Naive thymus-derived CD4-positive, alpha-beta T cell (primary cell): ENCODE data around the gene CTSZ. TPM values are rescaled to one million over a fixed set of nuclear protein-coding genes. Genes with fewer than 3 reads are reported as not detected.

Experiments
- ATAC-seq: fragments of 150-1000 bp; cut with Tn5 transposase; 2 replicates; pipeline ENCODE4 v1.10.0; 2021; ENCODE audit warnings: mild to moderate bottlenecking, moderate library complexity
- CTCF ChIA-PET: fragments of 350-600 bp; sonication (Branson Sonifier 250); formaldehyde crosslinking; loops from one replicate; lab custom pipeline; 2021; ENCODE audit warnings: antibody characterized with exemption; lab: Charles Lee
- POLR2A ChIA-PET: fragments of 350-600 bp; sonication (Branson Sonifier 250); formaldehyde crosslinking; loops from one replicate; lab custom pipeline; 2021; ENCODE audit warnings: antibody characterized with exemption, inconsistent platforms; lab: Charles Lee
- DNase-seq, 9 donors: peaks; one replicate each; pipeline versions ENCODE4 v3.0.0 to v3.0.0-alpha.2; 2020 to 2022; ENCODE audit warnings: mixed read lengths in 1 of 9
- H3K27ac ChIP-seq: one replicate; pipeline ENCODE4 v1.7.0; 2013; ENCODE audit warnings: mild to moderate bottlenecking, low read depth, low read length, moderate library complexity
- H3K27me3 ChIP-seq, 2 donors: one replicate each; pipeline ENCODE4 v1.7.0; 2013; ENCODE audit warnings: low read length in 2 of 2, mild to moderate bottlenecking in 2 of 2, moderate library complexity in 2 of 2; ENCODE audit not compliant: control insufficient read depth in 2 of 2, insufficient read depth in 2 of 2
- H3K36me3 ChIP-seq, 3 experiments: 1 replicate in 2 of 3; 2 replicates in 1 of 3; pipeline ENCODE4 v1.7.0; 2013; ENCODE audit warnings: low read length in 3 of 3, mild to moderate bottlenecking in 3 of 3, moderate library complexity in 1 of 3; ENCODE audit not compliant: insufficient read depth in 3 of 3, control insufficient read depth in 2 of 3
- H3K4me1 ChIP-seq, 2 donors: one replicate each; pipeline ENCODE4 v1.7.0; 2013; ENCODE audit warnings: low read length in 2 of 2, mild to moderate bottlenecking in 2 of 2, moderate library complexity in 1 of 2; ENCODE audit not compliant: control insufficient read depth in 2 of 2, insufficient read depth in 2 of 2
- H3K4me3 ChIP-seq: 2 replicates; pipeline ENCODE4 v1.7.0; 2013; ENCODE audit warnings: mild to moderate bottlenecking, low read length
- H3K9me3 ChIP-seq, 3 experiments: 1 replicate in 2 of 3; 2 replicates in 1 of 3; pipeline ENCODE4 v1.7.0; 2013; ENCODE audit warnings: low read length in 3 of 3; ENCODE audit not compliant: control insufficient read depth in 2 of 3
- H3K27ac Mint-ChIP-seq, 9 donors: one replicate each; pipeline ENCODE4 v1.8.0; 2020 to 2022; ENCODE audit warnings: mixed read lengths in 9 of 9, mild to moderate bottlenecking in 8 of 9, moderate library complexity in 5 of 9, inconsistent platforms in 2 of 9
- H3K27me3 Mint-ChIP-seq, 5 donors: one replicate each; pipeline ENCODE4 v1.8.0; 2021 to 2022; ENCODE audit warnings: mixed read lengths in 5 of 5, mild to moderate bottlenecking in 1 of 5
- H3K36me3 Mint-ChIP-seq, 5 donors: one replicate each; pipeline ENCODE4 v1.8.0; 2020 to 2022; ENCODE audit warnings: mixed read lengths in 5 of 5, mild to moderate bottlenecking in 3 of 5, inconsistent platforms in 1 of 5
- H3K4me1 Mint-ChIP-seq, 7 donors: one replicate each; pipeline ENCODE4 v1.8.0; 2020 to 2022; ENCODE audit warnings: mixed read lengths in 7 of 7, mild to moderate bottlenecking in 3 of 7, inconsistent platforms in 1 of 7
- H3K4me3 Mint-ChIP-seq, 10 donors: one replicate each; pipeline ENCODE4 v1.8.0; 2020 to 2022; ENCODE audit warnings: mild to moderate bottlenecking in 10 of 10, mixed read lengths in 10 of 10, moderate library complexity in 6 of 10, inconsistent platforms in 2 of 10
- H3K9me3 Mint-ChIP-seq, 11 donors: one replicate each; pipeline ENCODE4 v1.8.0; 2020 to 2022; ENCODE audit warnings: mixed read lengths in 11 of 11, mild to moderate bottlenecking in 4 of 11, inconsistent platforms in 1 of 11, moderate library complexity in 1 of 11
- intact Hi-C, 2 donors: fragments of 100-400 bp; cut with micrococcal nuclease; formaldehyde crosslinking; loops; one replicate each; pipeline ENCODE4 v1.15.1; 2023
- polyA plus RNA-seq, 2 donors: library from polyadenylated mRNA; unstranded; fragments of 300-500 nt; fragmentation: Illumina TruSeq; gene quantifications; one replicate each; pipeline ENCODE4 v1.2.3, GENCODE V29; 2021
- total RNA-seq, 6 experiments: library from RNA in 5 of 6; stranded (reverse) in 5 of 6; gene quantifications; 1 replicate in 5 of 6; 2 replicates in 1 of 6; pipeline ENCODE4 v1.2.3 and lab custom pipeline; 2021 to 2026

The CTSZ gene
- total and polyA plus RNA-seq, 7 experiments from 2014 or later, result 1.0 to 165 (median 29.9) TPM

- H3K4me1 ChIP-seq, result peaks cover 44 to 46% of the 10 kb centered on the region in 2 donors
- DNase-seq (no peak), ATAC-seq (no peak)
- intact Hi-C loops, result loop anchor here (5.0 to 10.0 kb wide), 4 partner anchors 644 to 1636 kb away; partner anchors contain the start of genes RAB22A (in 1 of the 2), RBM38 (in 1 of the 2) and VAPB (in 1 of the 2)
- H3K36me3 Mint-ChIP-seq, result peaks cover 11 to 47% (median 37%) of the 10 kb centered on the region in 5 donors
- no peaks in the 10 kb centered on the region for H3K9me3 Mint-ChIP-seq
- H3K4me3 ChIP-seq, result peak overlapping the region; percentile 62
- CTCF ChIA-PET, result interaction anchor here (0.7 to 0.9 kb wide), 2 partner anchors 10 to 41 kb away, joined by 3 read pairs; no protein-coding TSS in a partner anchor
- H3K27me3 Mint-ChIP-seq, result no peaks in the 10 kb centered on the region
- peak overlapping the region; percentile 85 for H3K27ac ChIP-seq
- H3K4me1 Mint-ChIP-seq, result peaks cover 42 to 65% (median 58%) of the 10 kb centered on the region in 7 donors
- peaks cover 19 to 46% (median 26%) of the 10 kb centered on the region in 3 experiments for H3K36me3 ChIP-seq
- POLR2A ChIA-PET, result interaction anchor here (1.1 to 4.5 kb wide), 18 partner anchors 8 to 423 kb away, joined by 3 to 58 read pairs (median 5); partner anchors contain the start of genes NELFCD, PRELID3B, STX16 and TUBB1
- peak overlapping the region; percentile 87 to 96 (median 94) for H3K4me3 Mint-ChIP-seq
- no peaks in the 10 kb centered on the region for H3K27me3 ChIP-seq
- peak overlapping the region in 8 of 9 donors; percentile 86 to 96 (median 94) for H3K27ac Mint-ChIP-seq
- H3K9me3 ChIP-seq, result no peaks in the 10 kb centered on the region
These were observed 24.0 kb upstream of the CTSZ start for GRCh38 chr20:59030911-59031563.

- peak overlapping the region in 4 of 9 donors; percentile 10 to 72 (median 40) for H3K27ac Mint-ChIP-seq
- CTCF ChIA-PET, result interaction anchor here (1.0 kb wide), 1 partner anchor 178 kb away, joined by 3 read pairs; no protein-coding TSS in a partner anchor
These were observed 21.8 kb upstream of the CTSZ start for GRCh38 chr20:59028812-59029211.

GRCh38 chr20:59027741-59028320, 20.8 kb upstream of the CTSZ start:
- DNase-seq (no peak), ATAC-seq (no peak)
- H3K27ac Mint-ChIP-seq, result peak overlapping the region in 1 of 9 donors; percentile 10
- no peaks in the 10 kb centered on the region for H3K9me3 ChIP-seq
- ChIA-PET CTCF (no interaction called here), POLR2A (interaction anchor here (1.2 kb wide), 1 partner anchor 9 kb away, joined by 6 read pairs; no protein-coding TSS in a partner anchor)
- peaks cover 41 to 46% of the 10 kb centered on the region in 2 donors for H3K4me1 ChIP-seq
- peaks cover 19 to 67% (median 32%) of the 10 kb centered on the region in 3 experiments for H3K36me3 ChIP-seq
- peak overlapping the region; percentile 27 for H3K27ac ChIP-seq
- H3K4me3 ChIP-seq, result no peak overlapping the region
- H3K4me3 Mint-ChIP-seq, result peak overlapping the region in 2 of 10 donors; percentile 54 to 87
- H3K36me3 Mint-ChIP-seq, result peaks cover 7 to 51% (median 37%) of the 10 kb centered on the region in 5 donors
- H3K9me3 Mint-ChIP-seq, result no peaks in the 10 kb centered on the region
- peaks cover 52 to 75% (median 67%) of the 10 kb centered on the region in 7 donors for H3K4me1 Mint-ChIP-seq
- intact Hi-C loops, result no loop called here
- no peaks in the 10 kb centered on the region for H3K27me3 Mint-ChIP-seq
- no peaks in the 10 kb centered on the region for H3K27me3 ChIP-seq

More at GRCh38 chr20:59028812-59029211, 21.8 kb upstream of the CTSZ start:
- no peaks in the 10 kb centered on the region for H3K27me3 ChIP-seq
- DNase-seq, result no peak
- Mint-ChIP-seq H3K4me3 (peak overlapping the region; percentile 22 to 96 (median 68)), H3K27me3 (no peaks in the 10 kb centered on the region), H3K4me1 (peaks cover 51 to 74% (median 68%) of the 10 kb centered on the region in 7 donors), H3K9me3 (no peaks in the 10 kb centered on the region), H3K36me3 (peaks cover 6 to 45% (median 35%) of the 10 kb centered on the region in 5 donors)
- no peaks in the 10 kb centered on the region for H3K9me3 ChIP-seq
- no peak for ATAC-seq
- no peak overlapping the region for H3K27ac ChIP-seq
- intact Hi-C loops, result no loop called here
- H3K4me3 ChIP-seq, result no peak overlapping the region
- peaks cover 44 to 46% of the 10 kb centered on the region in 2 donors for H3K4me1 ChIP-seq
- POLR2A ChIA-PET, result interaction anchor here (0.8 to 1.6 kb wide), 5 partner anchors 8 to 261 kb away, joined by 3 to 10 read pairs (median 3); no protein-coding TSS in a partner anchor
- H3K36me3 ChIP-seq, result peaks cover 19 to 57% (median 32%) of the 10 kb centered on the region in 3 experiments

- ChIA-PET CTCF (no interaction called here), POLR2A (interaction anchor here (0.9 kb wide), 1 partner anchor 137 kb away, joined by 3 read pairs; no protein-coding TSS in a partner anchor)
- H3K4me3 ChIP-seq, result no peak overlapping the region
- Mint-ChIP-seq H3K27me3 (no peaks in the 10 kb centered on the region), H3K9me3 (no peaks in the 10 kb centered on the region), H3K27ac (peak overlapping the region in 7 of 9 donors; percentile 4 to 65 (median 43)), H3K4me3 (peak overlapping the region in 7 of 10 donors; percentile 3 to 64 (median 20)), H3K4me1 (peaks cover 52 to 75% (median 63%) of the 10 kb centered on the region in 7 donors), H3K36me3 (peaks cover 13 to 51% (median 42%) of the 10 kb centered on the region in 5 donors)
- intact Hi-C loops, result no loop called here
- DNase-seq, result no peak
- H3K36me3 ChIP-seq, result peaks cover 19 to 72% (median 32%) of the 10 kb centered on the region in 3 experiments
- ATAC-seq, result no peak
- peak overlapping the region; percentile 27 for H3K27ac ChIP-seq
- peaks cover 38 to 46% of the 10 kb centered on the region in 2 donors for H3K4me1 ChIP-seq
- H3K9me3 ChIP-seq, result no peaks in the 10 kb centered on the region
- no peaks in the 10 kb centered on the region for H3K27me3 ChIP-seq
These were observed 20.1 kb upstream of the CTSZ start for GRCh38 chr20:59026904-59027740.

- peaks cover 29 to 38% of the 10 kb centered on the region in 2 donors for H3K4me1 ChIP-seq
- no peaks in the 10 kb centered on the region for H3K9me3 ChIP-seq
- H3K27me3 ChIP-seq, result no peaks in the 10 kb centered on the region
- H3K27ac ChIP-seq, result no peak overlapping the region
- CTCF ChIA-PET, result no interaction called here
- Mint-ChIP-seq H3K36me3 (peaks cover 13 to 54% (median 38%) of the 10 kb centered on the region in 5 donors), H3K4me1 (peaks cover 45 to 66% (median 57%) of the 10 kb centered on the region in 7 donors), H3K4me3 (no peak overlapping the region), H3K9me3 (no peaks in the 10 kb centered on the region), H3K27me3 (no peaks in the 10 kb centered on the region), H3K27ac (peak overlapping the region in 1 of 9 donors; percentile 21)
- no peak for DNase-seq
- no peak for ATAC-seq
- intact Hi-C loops, result no loop called here
- POLR2A ChIA-PET, result interaction anchor here (1.3 kb wide), 1 partner anchor 9 kb away, joined by 4 read pairs; no protein-coding TSS in a partner anchor
- H3K4me3 ChIP-seq, result no peak overlapping the region
- H3K36me3 ChIP-seq, result peaks cover 19 to 72% (median 32%) of the 10 kb centered on the region in 3 experiments
These were observed 18.5 kb upstream of the CTSZ start for GRCh38 chr20:59025511-59025910.
